GM23338 (cell line): Measurements from ENCODE around the gene RIC8B.

Experiments used
- CREB1 ChIP-seq: fragments of 250-450 bp; sonication (Bioruptor Pico); IDR thresholded peaks from 2 replicates; pipeline ENCODE4 v1.5.0; 2020; ENCODE audit warnings: low read depth, mild to moderate bottlenecking, moderate library complexity
- EZH2 ChIP-seq: fragments of 200-600 bp; sonication (generic); IDR thresholded peaks from one replicate; pipeline ENCODE4 v1.8.0; 2017; ENCODE audit warnings: antibody characterized with exemption, mild to moderate bottlenecking, low read depth; ENCODE audit not compliant: unreplicated experiment
- TF ChIP-seq, protein P1 (sequence below), 2 experiments: fragments of 200-600 bp in 1 of 2; sonication (generic) in 1 of 2; conservative IDR thresholded peaks; 2 replicates each; pipeline versions ENCODE4 v1.5.1 to v1.6.1; 2016 to 2017; ENCODE audit warnings: antibody characterized with exemption in 2 of 2, low read depth in 2 of 2, mild to moderate bottlenecking in 2 of 2, moderate library complexity in 1 of 2
- TF ChIP-seq, protein P2 (sequence below): IDR thresholded peaks from one replicate; pipeline ENCODE4 v1.6.1; 2018; ENCODE audit warnings: antibody characterized with exemption; ENCODE audit not compliant: unreplicated experiment

DNA sequence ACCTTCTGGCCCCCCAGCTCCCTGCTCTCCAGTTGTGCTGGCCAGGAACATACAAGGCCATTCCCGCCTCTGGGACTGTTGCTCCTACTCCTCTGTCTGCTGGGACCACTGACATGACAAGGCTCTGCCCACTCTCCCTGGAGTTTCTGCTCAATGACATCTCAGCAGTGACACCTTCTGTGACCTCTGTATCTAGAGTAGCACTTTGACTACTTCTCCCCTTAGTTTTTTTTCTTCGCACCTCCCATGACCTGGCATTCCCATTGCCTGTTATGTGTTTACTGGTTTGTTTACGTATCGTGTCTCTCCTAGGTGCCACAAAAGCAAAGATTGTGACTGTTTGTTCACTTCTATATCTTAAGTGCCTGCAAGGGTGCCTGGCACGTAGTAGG lies 141.1 kb downstream of the RIC8B start:
- TF ChIP-seq, protein P1, sequence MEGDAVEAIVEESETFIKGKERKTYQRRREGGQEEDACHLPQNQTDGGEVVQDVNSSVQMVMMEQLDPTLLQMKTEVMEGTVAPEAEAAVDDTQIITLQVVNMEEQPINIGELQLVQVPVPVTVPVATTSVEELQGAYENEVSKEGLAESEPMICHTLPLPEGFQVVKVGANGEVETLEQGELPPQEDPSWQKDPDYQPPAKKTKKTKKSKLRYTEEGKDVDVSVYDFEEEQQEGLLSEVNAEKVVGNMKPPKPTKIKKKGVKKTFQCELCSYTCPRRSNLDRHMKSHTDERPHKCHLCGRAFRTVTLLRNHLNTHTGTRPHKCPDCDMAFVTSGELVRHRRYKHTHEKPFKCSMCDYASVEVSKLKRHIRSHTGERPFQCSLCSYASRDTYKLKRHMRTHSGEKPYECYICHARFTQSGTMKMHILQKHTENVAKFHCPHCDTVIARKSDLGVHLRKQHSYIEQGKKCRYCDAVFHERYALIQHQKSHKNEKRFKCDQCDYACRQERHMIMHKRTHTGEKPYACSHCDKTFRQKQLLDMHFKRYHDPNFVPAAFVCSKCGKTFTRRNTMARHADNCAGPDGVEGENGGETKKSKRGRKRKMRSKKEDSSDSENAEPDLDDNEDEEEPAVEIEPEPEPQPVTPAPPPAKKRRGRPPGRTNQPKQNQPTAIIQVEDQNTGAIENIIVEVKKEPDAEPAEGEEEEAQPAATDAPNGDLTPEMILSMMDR (conservative IDR thresholded peaks at IDR 0.05; ENCODE audit: low read depth in 2 of 2): no peak
- TF ChIP-seq, protein P2, sequence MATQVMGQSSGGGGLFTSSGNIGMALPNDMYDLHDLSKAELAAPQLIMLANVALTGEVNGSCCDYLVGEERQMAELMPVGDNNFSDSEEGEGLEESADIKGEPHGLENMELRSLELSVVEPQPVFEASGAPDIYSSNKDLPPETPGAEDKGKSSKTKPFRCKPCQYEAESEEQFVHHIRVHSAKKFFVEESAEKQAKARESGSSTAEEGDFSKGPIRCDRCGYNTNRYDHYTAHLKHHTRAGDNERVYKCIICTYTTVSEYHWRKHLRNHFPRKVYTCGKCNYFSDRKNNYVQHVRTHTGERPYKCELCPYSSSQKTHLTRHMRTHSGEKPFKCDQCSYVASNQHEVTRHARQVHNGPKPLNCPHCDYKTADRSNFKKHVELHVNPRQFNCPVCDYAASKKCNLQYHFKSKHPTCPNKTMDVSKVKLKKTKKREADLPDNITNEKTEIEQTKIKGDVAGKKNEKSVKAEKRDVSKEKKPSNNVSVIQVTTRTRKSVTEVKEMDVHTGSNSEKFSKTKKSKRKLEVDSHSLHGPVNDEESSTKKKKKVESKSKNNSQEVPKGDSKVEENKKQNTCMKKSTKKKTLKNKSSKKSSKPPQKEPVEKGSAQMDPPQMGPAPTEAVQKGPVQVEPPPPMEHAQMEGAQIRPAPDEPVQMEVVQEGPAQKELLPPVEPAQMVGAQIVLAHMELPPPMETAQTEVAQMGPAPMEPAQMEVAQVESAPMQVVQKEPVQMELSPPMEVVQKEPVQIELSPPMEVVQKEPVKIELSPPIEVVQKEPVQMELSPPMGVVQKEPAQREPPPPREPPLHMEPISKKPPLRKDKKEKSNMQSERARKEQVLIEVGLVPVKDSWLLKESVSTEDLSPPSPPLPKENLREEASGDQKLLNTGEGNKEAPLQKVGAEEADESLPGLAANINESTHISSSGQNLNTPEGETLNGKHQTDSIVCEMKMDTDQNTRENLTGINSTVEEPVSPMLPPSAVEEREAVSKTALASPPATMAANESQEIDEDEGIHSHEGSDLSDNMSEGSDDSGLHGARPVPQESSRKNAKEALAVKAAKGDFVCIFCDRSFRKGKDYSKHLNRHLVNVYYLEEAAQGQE: no peak
- TF ChIP-seq EZH2: no peak
- no peak for TF ChIP-seq CREB1 (CRISPR knock-in tag)
